PC-3 (cell line): Measurements from ENCODE around the gene LMO1. TPM values are rescaled to one million over a fixed set of nuclear protein-coding genes. Genes with fewer than 3 reads are reported as not detected.

Experiments
- ATAC-seq: fragments of 200-7000 bp; cut with Tn5 transposase; 2 replicates; pipeline ENCODE4 v1.9.1; 2020; ENCODE audit warnings: mild to moderate bottlenecking, moderate library complexity
- BruUV-seq: library from RNA; stranded (reverse); fragments of 400-500 nt; replicated peaks from 2 replicates; lab custom pipeline; 2021; lab: Mats Ljungman, UMichigan
- CTCF ChIA-PET: fragments of 300-600 bp; sonication (Branson Sonifier 250); formaldehyde crosslinking; loops from one replicate; lab custom pipeline; 2022; ENCODE audit warnings: antibody characterized with exemption; lab: Charles Lee
- POLR2A ChIA-PET: fragments of 300-600 bp; sonication (Branson Sonifier 250); formaldehyde crosslinking; loops from one replicate; lab custom pipeline; 2022; ENCODE audit warnings: antibody characterized with exemption; ENCODE audit not compliant: unreplicated experiment; lab: Charles Lee
- DNase-seq: peaks from one replicate; pipeline ENCODE4 v3.0.0-alpha.2; 2015
- H2AFZ ChIP-seq: fragments of 300-600 bp; sonication (generic); 2 replicates; pipeline ENCODE4 v1.6.0; 2016; ENCODE audit warnings: antibody characterized with exemption, low read length
- H3F3A ChIP-seq: fragments of 300-600 bp; sonication (generic); one replicate; pipeline ENCODE4 v1.6.0; 2017; ENCODE audit warnings: antibody characterized with exemption, low read length, control low read depth, mild to moderate bottlenecking; ENCODE audit not compliant: unreplicated experiment
- H3K27ac ChIP-seq: fragments of 300-600 bp; sonication (generic); 2 replicates; pipeline ENCODE4 v1.5.1; 2016; ENCODE audit warnings: mild to moderate bottlenecking, low read length
- H3K27me3 ChIP-seq: fragments of 300-600 bp; sonication (generic); 2 replicates; pipeline ENCODE4 v1.6.1; 2016; ENCODE audit warnings: low read length, mixed read lengths
- H3K36me3 ChIP-seq: fragments of 300-600 bp; sonication (generic); 2 replicates; pipeline ENCODE4 v1.6.1; 2016; ENCODE audit warnings: low read depth, mixed run types, low read length, mixed read lengths
- H3K4me1 ChIP-seq: fragments of 300-600 bp; sonication (generic); 2 replicates; pipeline ENCODE4 v1.5.1; 2016; ENCODE audit warnings: low read length; ENCODE audit not compliant: insufficient read depth
- H3K4me2 ChIP-seq: fragments of 300-600 bp; sonication (generic); 2 replicates; pipeline ENCODE4 v1.6.0; 2016; ENCODE audit warnings: low read length
- H3K4me3 ChIP-seq: fragments of 300-600 bp; sonication (generic); 2 replicates; pipeline ENCODE4 v1.5.1; 2016; ENCODE audit warnings: mild to moderate bottlenecking, low read length, mixed read lengths
- H3K79me2 ChIP-seq: fragments of 300-600 bp; sonication (generic); 2 replicates; pipeline ENCODE4 v1.6.1; 2017; ENCODE audit warnings: low read length, mixed read lengths
- H3K9ac ChIP-seq: fragments of 300-600 bp; sonication (generic); 2 replicates; pipeline ENCODE4 v1.6.0; 2016; ENCODE audit warnings: mild to moderate bottlenecking, low read length
- H3K9me2 ChIP-seq: fragments of 300-600 bp; sonication (generic); replicated peaks from 2 replicates; pipeline ENCODE4 v1.6.1; 2016; ENCODE audit warnings: mixed run types, low read length, mixed read lengths
- H3K9me3 ChIP-seq: fragments of 300-600 bp; sonication (generic); 2 replicates; pipeline ENCODE4 v1.6.1; 2016; ENCODE audit warnings: low read length, mixed read lengths
- H4K20me1 ChIP-seq: fragments of 300-600 bp; sonication (generic); 2 replicates; pipeline ENCODE4 v1.6.1; 2016; ENCODE audit warnings: low read length, mixed read lengths
- EZH2 ChIP-seq: fragments of 300-600 bp; sonication (generic); IDR thresholded peaks from one replicate; pipeline ENCODE4 v1.6.1; 2017; ENCODE audit warnings: antibody characterized with exemption, mild to moderate bottlenecking, low read length; ENCODE audit not compliant: unreplicated experiment
- EZH2phosphoT487 ChIP-seq: fragments of 300-600 bp; sonication (generic); IDR thresholded peaks from 2 replicates; pipeline ENCODE4 v1.6.1; 2018; ENCODE audit warnings: mild to moderate bottlenecking, antibody characterized with exemption, low read length, borderline replicate concordance
- intact Hi-C: fragments of 100-400 bp; cut with micrococcal nuclease; formaldehyde crosslinking; loops from 2 replicates; pipeline ENCODE4 v1.9.0; 2023
- total RNA-seq: library from RNA; depleted of rRNA; stranded (reverse); fragments of >200 nt; gene quantifications from 2 replicates; pipeline ENCODE4 v1.2.3, GENCODE V29; 2014
- TF ChIP-seq, protein P1 (sequence below): fragments of 300-600 bp; sonication (generic); conservative IDR thresholded peaks from 2 replicates; pipeline ENCODE4 v1.5.1; 2017; ENCODE audit warnings: antibody characterized with exemption, low read depth, mild to moderate bottlenecking, low read length

The LMO1 gene
- total RNA-seq, 1 experiment from 2014 or later, result 0.15 TPM

DNA sequence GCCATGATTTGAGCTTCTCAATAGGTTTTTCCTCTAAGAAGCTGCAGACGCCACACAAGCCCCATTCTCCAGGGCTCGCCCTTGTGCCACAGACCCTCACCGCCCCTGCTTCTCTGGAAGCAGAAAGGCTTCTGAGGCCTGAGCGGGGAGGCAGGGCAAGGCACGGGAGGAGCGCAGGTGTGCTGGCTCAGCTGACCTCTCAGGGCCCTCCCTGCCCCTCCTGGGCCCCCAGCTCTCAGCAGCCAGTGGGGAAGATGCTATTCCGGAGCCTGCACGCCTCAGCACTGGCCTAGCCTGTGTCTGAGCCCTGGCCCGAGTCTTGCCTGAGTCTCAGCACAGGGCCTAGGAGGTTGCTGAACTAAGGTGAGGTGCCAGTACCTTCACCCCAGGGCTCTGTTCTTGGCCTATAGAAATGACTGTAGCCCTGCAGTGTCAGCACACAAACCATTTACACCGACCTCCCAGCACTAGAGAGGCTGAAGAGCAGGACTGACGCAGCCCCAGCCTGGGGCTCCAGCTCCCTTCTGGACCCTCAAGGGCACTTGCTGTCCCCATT, 47.1 kb upstream of the LMO1 start:
- no peaks in the 10 kb centered on the region for H3K9me2 ChIP-seq
- H3K9me3 ChIP-seq, result no peaks in the 10 kb centered on the region
- peaks cover 15% of the 10 kb centered on the region; the same call in 1 of the 2 replicates for H3K27me3 ChIP-seq
- no peak overlapping the region for H2AFZ ChIP-seq
- no peaks in the 10 kb centered on the region for H3K36me3 ChIP-seq
- H3K9ac ChIP-seq, result no peak overlapping the region
- no peaks in the 10 kb centered on the region for H3F3A ChIP-seq
- no peaks in the 10 kb centered on the region for H3K4me1 ChIP-seq
- no TSS peak for BruUV-seq
- ATAC-seq (no peak), DNase-seq (no peak)
- no peak overlapping the region for H3K4me3 ChIP-seq
- CTCF ChIA-PET, result no interaction called here
- no peak overlapping the region for H3K4me2 ChIP-seq
- no peak overlapping the region for H3K27ac ChIP-seq
- TF ChIP-seq EZH2phosphoT487 (no peak), EZH2 (no peak)
- no peaks in the 10 kb centered on the region for H3K79me2 ChIP-seq
- POLR2A ChIA-PET, result no interaction called here
- no peaks in the 10 kb centered on the region for H4K20me1 ChIP-seq
- intact Hi-C loops, result no loop called here

DNA sequence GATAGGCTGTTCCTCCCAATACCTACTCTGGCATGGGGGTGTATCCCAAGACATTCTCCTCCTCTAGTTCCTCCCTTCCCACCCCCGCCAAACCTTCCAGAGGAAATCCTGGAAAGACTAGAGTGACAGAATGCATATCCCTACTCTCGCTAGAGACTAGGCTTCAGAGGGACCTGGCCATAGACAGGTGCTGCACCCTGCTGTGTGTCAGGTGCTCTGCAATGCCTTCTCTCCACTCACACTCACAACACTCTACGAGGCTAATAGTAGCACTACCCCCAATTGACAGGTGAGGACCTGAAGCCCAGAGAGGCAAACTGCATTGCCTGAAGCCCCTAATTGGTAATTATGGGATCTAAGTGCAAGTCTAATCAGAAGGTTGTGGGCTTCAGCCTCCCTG, 46.2 kb upstream of the LMO1 start:
- Histone ChIP-seq H3K9ac (no peak overlapping the region), H3K27me3 (peaks cover 15% of the 10 kb centered on the region; the same call in 1 of the 2 replicates), H2AFZ (no peak overlapping the region), H3K4me3 (no peak overlapping the region), H3K4me1 (no peaks in the 10 kb centered on the region), H3K79me2 (no peaks in the 10 kb centered on the region), H3F3A (no peaks in the 10 kb centered on the region), H3K4me2 (no peak overlapping the region), H3K27ac (no peak overlapping the region), H3K9me2 (no peaks in the 10 kb centered on the region), H3K9me3 (0 out of 2 replicates have a peak, but pooled peaks cover under 1% of the 10 kb centered on the region), H3K36me3 (no peaks in the 10 kb centered on the region), H4K20me1 (no peaks in the 10 kb centered on the region)
- ATAC-seq (peak; percentile 72), DNase-seq (peak; percentile 33)
- ChIA-PET POLR2A (no interaction called here), CTCF (no interaction called here)
- no TSS peak for BruUV-seq
- no peak for TF ChIP-seq EZH2phosphoT487
- TF ChIP-seq, protein P1, sequence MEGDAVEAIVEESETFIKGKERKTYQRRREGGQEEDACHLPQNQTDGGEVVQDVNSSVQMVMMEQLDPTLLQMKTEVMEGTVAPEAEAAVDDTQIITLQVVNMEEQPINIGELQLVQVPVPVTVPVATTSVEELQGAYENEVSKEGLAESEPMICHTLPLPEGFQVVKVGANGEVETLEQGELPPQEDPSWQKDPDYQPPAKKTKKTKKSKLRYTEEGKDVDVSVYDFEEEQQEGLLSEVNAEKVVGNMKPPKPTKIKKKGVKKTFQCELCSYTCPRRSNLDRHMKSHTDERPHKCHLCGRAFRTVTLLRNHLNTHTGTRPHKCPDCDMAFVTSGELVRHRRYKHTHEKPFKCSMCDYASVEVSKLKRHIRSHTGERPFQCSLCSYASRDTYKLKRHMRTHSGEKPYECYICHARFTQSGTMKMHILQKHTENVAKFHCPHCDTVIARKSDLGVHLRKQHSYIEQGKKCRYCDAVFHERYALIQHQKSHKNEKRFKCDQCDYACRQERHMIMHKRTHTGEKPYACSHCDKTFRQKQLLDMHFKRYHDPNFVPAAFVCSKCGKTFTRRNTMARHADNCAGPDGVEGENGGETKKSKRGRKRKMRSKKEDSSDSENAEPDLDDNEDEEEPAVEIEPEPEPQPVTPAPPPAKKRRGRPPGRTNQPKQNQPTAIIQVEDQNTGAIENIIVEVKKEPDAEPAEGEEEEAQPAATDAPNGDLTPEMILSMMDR, result peak; percentile 57
- intact Hi-C loops, result no loop called here

GRCh38 chr11:8309311-8309710, 45.6 kb upstream of the LMO1 start:
- TF ChIP-seq EZH2, result no peak
- TF ChIP-seq, protein P1, result no peak
- TF ChIP-seq EZH2phosphoT487, result no peak

More at GRCh38 chr11:8309311-8309710, 45.6 kb upstream of the LMO1 start:
- peaks cover 15% of the 10 kb centered on the region; the same call in 1 of the 2 replicates for H3K27me3 ChIP-seq
- no peaks in the 10 kb centered on the region for H3K9me2 ChIP-seq
- no peak overlapping the region for H3K4me2 ChIP-seq
- intact Hi-C loops, result no loop called here
- no peaks in the 10 kb centered on the region for H3K79me2 ChIP-seq
- H3K27ac ChIP-seq, result no peak overlapping the region
- BruUV-seq, result no TSS peak
- H3K4me1 ChIP-seq, result no peaks in the 10 kb centered on the region
- no peak overlapping the region for H3K9ac ChIP-seq
- H2AFZ ChIP-seq, result no peak overlapping the region
- ChIA-PET POLR2A (no interaction called here), CTCF (no interaction called here)
- H3K4me3 ChIP-seq, result no peak overlapping the region
- H4K20me1 ChIP-seq, result no peaks in the 10 kb centered on the region
- H3F3A ChIP-seq, result no peaks in the 10 kb centered on the region
- ATAC-seq (no peak), DNase-seq (no peak)
- 0 out of 2 replicates have a peak, but pooled peaks cover 3% of the 10 kb centered on the region for H3K9me3 ChIP-seq
- H3K36me3 ChIP-seq, result no peaks in the 10 kb centered on the region
